SK-N-SH (cell line): ENCODE results near the gene TMEM88. TPM values are rescaled to one million over a fixed set of nuclear protein-coding genes. Genes with fewer than 3 reads are reported as not detected.

Experiments used
- CTCF ChIA-PET: fragments of 300-600, 350-600 bp; formaldehyde crosslinking; extraction: SDS; loops from one replicate; lab custom pipeline; 2021; lab: Yijun Ruan, JAX
- POLR2A ChIA-PET: fragments of 350-600 bp; sonication (Branson Sonifier 250); formaldehyde crosslinking; extraction: SDS; loops from one replicate; lab custom pipeline; 2020; ENCODE audit warnings: antibody characterized with exemption, inconsistent platforms; lab: Yijun Ruan, JAX
- DNase-seq: peaks from one replicate; pipeline ENCODE4 v3.0.0; 2012
- H2AFZ ChIP-seq: fragments of 200-600 bp; sonication (generic); 2 replicates; pipeline ENCODE4 v1.8.1; 2016; ENCODE audit warnings: antibody characterized with exemption, mild to moderate bottlenecking, low read depth
- H3F3A ChIP-seq: fragments of 200-600 bp; sonication (generic); replicated peaks from 2 replicates; pipeline ENCODE3; 2016; ENCODE audit warnings: antibody characterized with exemption, mild to moderate bottlenecking; ENCODE audit not compliant: insufficient read depth
- H3K27ac ChIP-seq, 2 experiments: fragments of 200-500 bp in 1 of 2; fragments of 200-600 bp in 1 of 2; sonication (Bioruptor generic) in 1 of 2; sonication (generic), shearing (Covaris generic) in 1 of 2; 2 replicates each; pipeline versions ENCODE4 v1.5.1 to v1.6.1; 2014 to 2016; ENCODE audit warnings: low read depth in 2 of 2, inconsistent platforms in 1 of 2, low read length in 1 of 2, mild to moderate bottlenecking in 1 of 2, mixed read lengths in 1 of 2
- H3K27me3 ChIP-seq: fragments of 200-600 bp; sonication (generic), shearing (Covaris generic); 2 replicates; pipeline ENCODE4 v1.6.1; 2016; ENCODE audit warnings: mixed run types; ENCODE audit not compliant: insufficient read depth
- H3K36me3 ChIP-seq, 2 experiments: fragments of 200-500 bp in 1 of 2; fragments of 200-600 bp in 1 of 2; sonication (Bioruptor generic) in 1 of 2; sonication (generic) in 1 of 2; replicated peaks in 1 of 2; 2 replicates each; pipeline versions ENCODE3 to v1.5.1; 2014 to 2016; ENCODE audit warnings: low read length in 1 of 2, mild to moderate bottlenecking in 1 of 2; ENCODE audit not compliant: insufficient read depth in 2 of 2, control insufficient read depth in 1 of 2
- H3K4me1 ChIP-seq, 2 experiments: fragments of 200-500 bp in 1 of 2; fragments of 200-600 bp in 1 of 2; sonication (Bioruptor generic) in 1 of 2; sonication (generic), shearing (Covaris generic) in 1 of 2; 2 replicates each; pipeline versions ENCODE4 v1.5.1 to v1.6.1; 2014 to 2016; ENCODE audit warnings: low read depth in 1 of 2, low read length in 1 of 2, mixed run types in 1 of 2; ENCODE audit not compliant: insufficient read depth in 2 of 2, control insufficient read depth in 1 of 2
- H3K4me2 ChIP-seq: fragments of 200-600 bp; sonication (generic), shearing (Covaris generic); 2 replicates; pipeline ENCODE4 v1.6.1; 2017; ENCODE audit warnings: mixed run types
- H3K4me3 ChIP-seq, 2 experiments: fragments of 200-500 bp in 1 of 2; fragments of 200-600 bp in 1 of 2; sonication (Bioruptor generic) in 1 of 2; sonication (generic), shearing (Covaris generic) in 1 of 2; 2 replicates each; pipeline versions ENCODE4 v1.5.1 to v1.8.1; 2014 to 2016; ENCODE audit warnings: low read depth in 2 of 2, inconsistent platforms in 1 of 2, low read length in 1 of 2, mild to moderate bottlenecking in 1 of 2, mixed read lengths in 1 of 2, moderate library complexity in 1 of 2
- H3K79me2 ChIP-seq: fragments of 200-600 bp; sonication (generic); 2 replicates; pipeline ENCODE4 v1.8.1; 2017; ENCODE audit warnings: mild to moderate bottlenecking; ENCODE audit not compliant: insufficient read depth
- H3K9ac ChIP-seq: fragments of 200-600 bp; sonication (generic); 2 replicates; pipeline ENCODE4 v1.6.1; 2017; ENCODE audit warnings: mixed run types
- H3K9me2 ChIP-seq: fragments of 200-600 bp; sonication (generic); 2 replicates; pipeline ENCODE4 v1.6.1; 2017; ENCODE audit warnings: mixed run types
- H3K9me3 ChIP-seq: fragments of 200-600 bp; sonication (generic); 2 replicates; pipeline ENCODE4 v1.6.1; 2017; ENCODE audit warnings: mixed run types, mild to moderate bottlenecking, moderate library complexity
- H4K20me1 ChIP-seq: fragments of 200-600 bp; sonication (generic); 2 replicates; pipeline ENCODE4 v1.6.1; 2017; ENCODE audit warnings: mild to moderate bottlenecking, mixed run types; ENCODE audit not compliant: insufficient read depth
- CHD2 ChIP-seq: fragments of 150-350 bp; IDR thresholded peaks from 2 replicates; pipeline ENCODE4 v1.6.1; 2018; ENCODE audit warnings: low read length; ENCODE audit not compliant: partially characterized antibody
- EP300 ChIP-seq, 2 experiments: IDR thresholded peaks; 2 replicates each; pipeline versions ENCODE4 v1.4.0 to v1.6.1; 2012; ENCODE audit warnings: borderline replicate concordance in 1 of 2, low read depth in 1 of 2, low read length in 1 of 2
- EZH2phosphoT487 ChIP-seq: fragments of 200-600 bp; sonication (generic); IDR thresholded peaks from 2 replicates; pipeline ENCODE4 v1.6.1; 2017; ENCODE audit warnings: low read depth, mixed run types, mild to moderate bottlenecking, antibody characterized with exemption, moderate library complexity, borderline replicate concordance
- FOXJ3 ChIP-seq: sonication (generic); formaldehyde crosslinking; IDR thresholded peaks from 2 replicates; pipeline ENCODE4 v1.5.1; 2020; ENCODE audit warnings: mild to moderate bottlenecking, missing genetic modification reagents
- GABPA ChIP-seq: IDR thresholded peaks from 2 replicates; pipeline ENCODE4 v1.4.0; 2012; ENCODE audit warnings: low read depth, mild to moderate bottlenecking
- GATA2 ChIP-seq: sonication (generic); formaldehyde crosslinking; IDR thresholded peaks from 2 replicates; pipeline ENCODE4 v1.5.0; 2020; ENCODE audit warnings: mild to moderate bottlenecking, missing genetic modification reagents
- MEF2A ChIP-seq: IDR thresholded peaks from 2 replicates; pipeline ENCODE4 v1.4.0; 2012; ENCODE audit warnings: low read depth, borderline replicate concordance
- MXI1 ChIP-seq: IDR thresholded peaks from 2 replicates; pipeline ENCODE4 v1.6.1; 2012; ENCODE audit warnings: mild to moderate bottlenecking, low read depth, low read length, improper control_type of control experiment
- NRF1 ChIP-seq: IDR thresholded peaks from 2 replicates; pipeline ENCODE4 v1.6.1; 2012; ENCODE audit warnings: low read depth, mild to moderate bottlenecking, low read length
- RFX5 ChIP-seq: IDR thresholded peaks from 2 replicates; pipeline ENCODE4 v1.6.1; 2012; ENCODE audit warnings: mild to moderate bottlenecking, improper control_type of control experiment, low read length
- SIN3A ChIP-seq: IDR thresholded peaks from 2 replicates; pipeline ENCODE4 v1.6.1; 2012; ENCODE audit warnings: low read depth, mild to moderate bottlenecking, low read length, moderate library complexity, borderline replicate concordance
- SMC3 ChIP-seq: IDR thresholded peaks from 2 replicates; pipeline ENCODE4 v1.6.1; 2012; ENCODE audit warnings: low read depth, low read length, improper control_type of control experiment
- TAF1 ChIP-seq: IDR thresholded peaks from 2 replicates; pipeline ENCODE4 v1.6.1; 2012; ENCODE audit warnings: low read depth, mild to moderate bottlenecking, low read length, moderate library complexity, borderline replicate concordance
- TEAD4 ChIP-seq: IDR thresholded peaks from 2 replicates; pipeline ENCODE4 v1.4.0; 2012; ENCODE audit warnings: mild to moderate bottlenecking, borderline replicate concordance; ENCODE audit not compliant: insufficient read depth
- WGBS: methylation state at CpG from one replicate; pipeline ENCODE4 v1.1.6; 2017; ENCODE audit warnings: low lambda C conversion rate; 5-methylcytosine and 5-hydroxymethylcytosine counted together
- polyA plus RNA-seq, 3 experiments: library from polyadenylated mRNA; depleted of rRNA; stranded (reverse); fragments of >200 nt; gene quantifications; 2 replicates each; pipeline ENCODE4 v1.2.3, GENCODE V29; 2012
- TF ChIP-seq, protein P1 (sequence below): fragments of 150-350 bp; IDR thresholded peaks from 2 replicates; pipeline ENCODE4 v1.6.1; 2016; ENCODE audit warnings: mild to moderate bottlenecking, low read depth, low read length
- TF ChIP-seq, protein P2 (sequence below): IDR thresholded peaks from 2 replicates; pipeline ENCODE4 v1.6.1; 2012; ENCODE audit warnings: mild to moderate bottlenecking, low read depth, low read length, moderate library complexity
- TF ChIP-seq, protein P3 (sequence below): IDR thresholded peaks from 2 replicates; pipeline ENCODE4 v1.4.0; 2012; ENCODE audit warnings: low read depth, borderline replicate concordance
- TF ChIP-seq, protein P4 (sequence below): IDR thresholded peaks from 2 replicates; pipeline ENCODE4 v1.4.0; 2012; ENCODE audit warnings: low read depth, borderline replicate concordance

Gene TMEM88
- polyA plus RNA-seq, 1 of the 3 experiments (the other 2 are of a cell fraction), result 1.2 TPM

DNA sequence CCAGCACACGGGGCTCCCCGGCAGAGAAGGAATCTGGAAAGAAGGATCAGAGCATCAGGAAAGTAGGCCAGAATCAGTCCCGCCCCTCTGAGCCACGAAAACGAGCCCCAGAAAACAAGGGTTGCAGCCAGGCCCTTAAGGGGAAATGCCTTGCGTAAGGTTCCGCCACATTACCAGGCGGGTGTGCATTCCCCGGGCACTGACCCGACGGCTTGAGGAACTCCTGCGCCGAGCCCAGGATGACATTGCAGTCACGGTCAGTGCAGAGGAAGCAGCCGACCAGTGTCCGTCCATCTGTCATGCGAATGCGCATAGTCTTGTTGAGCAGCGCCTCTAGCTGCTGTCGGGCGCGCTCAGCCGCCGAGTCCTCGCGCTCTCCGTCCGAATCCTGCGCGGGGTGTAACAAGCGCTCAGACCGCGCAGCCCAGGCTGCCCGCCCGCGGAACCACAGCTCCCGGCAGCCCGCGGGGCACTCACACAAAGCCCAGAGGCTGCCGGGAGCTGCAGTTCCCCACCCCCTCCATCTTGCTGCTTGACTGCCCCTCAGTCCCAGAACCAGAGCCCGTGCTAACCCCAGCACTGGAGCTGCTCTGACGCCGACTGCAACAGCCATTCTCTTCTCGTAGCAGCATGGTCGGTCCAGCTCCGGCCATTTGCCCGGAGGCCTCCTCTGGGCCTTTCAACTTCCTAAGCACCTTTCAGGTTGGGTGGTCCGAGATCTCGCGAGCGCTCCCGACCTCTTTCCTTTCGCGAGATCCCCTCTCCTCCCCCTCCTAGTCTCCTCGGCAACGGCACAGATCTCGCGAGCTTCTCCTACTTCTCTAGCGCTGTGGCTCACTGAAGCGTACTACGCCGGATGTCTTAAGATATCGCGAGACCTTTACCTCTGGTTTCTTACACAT lies 2.2 kb downstream of the TMEM88 start, which contains the start of gene NAA38 (continued):
- TF ChIP-seq, protein P1, sequence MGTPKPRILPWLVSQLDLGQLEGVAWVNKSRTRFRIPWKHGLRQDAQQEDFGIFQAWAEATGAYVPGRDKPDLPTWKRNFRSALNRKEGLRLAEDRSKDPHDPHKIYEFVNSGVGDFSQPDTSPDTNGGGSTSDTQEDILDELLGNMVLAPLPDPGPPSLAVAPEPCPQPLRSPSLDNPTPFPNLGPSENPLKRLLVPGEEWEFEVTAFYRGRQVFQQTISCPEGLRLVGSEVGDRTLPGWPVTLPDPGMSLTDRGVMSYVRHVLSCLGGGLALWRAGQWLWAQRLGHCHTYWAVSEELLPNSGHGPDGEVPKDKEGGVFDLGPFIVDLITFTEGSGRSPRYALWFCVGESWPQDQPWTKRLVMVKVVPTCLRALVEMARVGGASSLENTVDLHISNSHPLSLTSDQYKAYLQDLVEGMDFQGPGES, result no peak
- no peak for TF ChIP-seq MEF2A
- TF ChIP-seq, protein P2, sequence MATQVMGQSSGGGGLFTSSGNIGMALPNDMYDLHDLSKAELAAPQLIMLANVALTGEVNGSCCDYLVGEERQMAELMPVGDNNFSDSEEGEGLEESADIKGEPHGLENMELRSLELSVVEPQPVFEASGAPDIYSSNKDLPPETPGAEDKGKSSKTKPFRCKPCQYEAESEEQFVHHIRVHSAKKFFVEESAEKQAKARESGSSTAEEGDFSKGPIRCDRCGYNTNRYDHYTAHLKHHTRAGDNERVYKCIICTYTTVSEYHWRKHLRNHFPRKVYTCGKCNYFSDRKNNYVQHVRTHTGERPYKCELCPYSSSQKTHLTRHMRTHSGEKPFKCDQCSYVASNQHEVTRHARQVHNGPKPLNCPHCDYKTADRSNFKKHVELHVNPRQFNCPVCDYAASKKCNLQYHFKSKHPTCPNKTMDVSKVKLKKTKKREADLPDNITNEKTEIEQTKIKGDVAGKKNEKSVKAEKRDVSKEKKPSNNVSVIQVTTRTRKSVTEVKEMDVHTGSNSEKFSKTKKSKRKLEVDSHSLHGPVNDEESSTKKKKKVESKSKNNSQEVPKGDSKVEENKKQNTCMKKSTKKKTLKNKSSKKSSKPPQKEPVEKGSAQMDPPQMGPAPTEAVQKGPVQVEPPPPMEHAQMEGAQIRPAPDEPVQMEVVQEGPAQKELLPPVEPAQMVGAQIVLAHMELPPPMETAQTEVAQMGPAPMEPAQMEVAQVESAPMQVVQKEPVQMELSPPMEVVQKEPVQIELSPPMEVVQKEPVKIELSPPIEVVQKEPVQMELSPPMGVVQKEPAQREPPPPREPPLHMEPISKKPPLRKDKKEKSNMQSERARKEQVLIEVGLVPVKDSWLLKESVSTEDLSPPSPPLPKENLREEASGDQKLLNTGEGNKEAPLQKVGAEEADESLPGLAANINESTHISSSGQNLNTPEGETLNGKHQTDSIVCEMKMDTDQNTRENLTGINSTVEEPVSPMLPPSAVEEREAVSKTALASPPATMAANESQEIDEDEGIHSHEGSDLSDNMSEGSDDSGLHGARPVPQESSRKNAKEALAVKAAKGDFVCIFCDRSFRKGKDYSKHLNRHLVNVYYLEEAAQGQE, result no peak
- TF ChIP-seq SIN3A, result peak; percentile 92
- no peak for TF ChIP-seq TEAD4
- TF ChIP-seq EP300 (IDR thresholded peaks at IDR 0.05; ENCODE audit: borderline replicate concordance in 1 of 2, low read depth in 1 of 2, low read length in 1 of 2), result 0 out of 4 replicates have a peak, but pooled peaks of 1 of the 2 experiments have one; percentile 6
- no peak for TF ChIP-seq EZH2phosphoT487

DNA sequence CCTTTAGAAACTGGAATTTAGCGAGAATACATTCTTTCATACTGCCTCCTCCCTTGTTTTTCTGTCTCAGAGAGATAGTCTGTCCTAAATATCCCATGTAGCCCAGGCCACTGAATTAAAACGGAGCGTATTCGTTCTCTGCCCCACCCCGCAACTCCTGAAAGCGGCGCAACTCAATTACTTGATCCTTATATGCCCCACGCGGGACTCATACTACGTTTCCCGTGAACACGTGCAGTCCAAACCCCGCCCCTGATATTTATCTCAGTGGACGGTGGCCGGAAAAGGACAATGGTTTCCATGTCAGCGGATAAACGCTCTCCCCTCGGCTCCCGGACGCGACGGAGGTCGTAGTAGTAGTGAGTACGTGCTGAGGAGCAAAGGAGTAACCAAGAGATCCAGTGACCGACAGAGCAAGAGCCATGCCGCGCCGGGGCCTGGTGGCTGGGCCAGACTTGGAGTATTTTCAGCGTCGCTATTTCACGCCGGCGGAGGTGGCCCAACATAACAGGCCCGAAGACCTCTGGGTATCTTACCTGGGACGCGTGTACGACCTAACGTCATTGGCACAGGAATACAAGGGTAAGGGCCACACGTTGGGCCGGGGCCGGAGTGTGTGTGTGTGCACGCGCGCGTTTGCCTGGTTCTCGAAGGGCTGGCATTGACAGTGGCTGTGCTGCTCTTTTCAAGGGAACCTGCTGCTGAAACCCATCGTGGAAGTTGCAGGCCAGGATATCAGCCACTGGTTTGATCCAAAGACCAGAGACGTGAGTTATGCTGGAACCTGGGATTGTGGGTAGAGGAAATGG lies 3.1 kb downstream of the TMEM88 start, which contains the start of gene CYB5D1:
TSS of gene CYB5D1 (plus strand) at position 291 of the 809 bp plus-strand sequence. CDS start at position 423, 132 bp downstream.
- DNase-seq, result peak; percentile 80
- H3K27ac ChIP-seq, result peak within 1 kb of the TSS; percentile 93 to 100
- no peaks in the 10 kb centered on the region; the same call in 1 of the 2 replicates for H4K20me1 ChIP-seq
- peaks cover 17% of the 10 kb centered on the region; the same call in 1 of the 2 replicates for H3K79me2 ChIP-seq
- H2AFZ ChIP-seq, result peak within 1 kb of the TSS; percentile 73
- H3K9ac ChIP-seq, result peak within 1 kb of the TSS; percentile 79
- H3K27me3 ChIP-seq, result no peaks in the 10 kb centered on the region
- H3K9me2 ChIP-seq, result no peaks in the 10 kb centered on the region
- no peaks in the 10 kb centered on the region for H3K9me3 ChIP-seq
- H3K36me3 ChIP-seq, result peaks cover 3 to 41% of the 10 kb centered on the region in 2 experiments
- WGBS, result under 1% methylated on average over 36 of the region's 48 CpGs
- H3K4me2 ChIP-seq, result peak within 1 kb of the TSS; percentile 91
- POLR2A ChIA-PET, result interaction anchor here (0.6 to 1.9 kb wide), 13 partner anchors 13 to 171 kb away, joined by 3 to 17 read pairs (median 4); partner anchors contain the start of genes KDM6B, RNF227 and TP53
- CTCF ChIA-PET, result interaction anchor here (0.6 to 9.9 kb wide), 19 partner anchors 12 to 202 kb away, joined by 3 to 143 read pairs (median 5); partner anchors contain the start of genes KDM6B, TP53 and WRAP53
- peaks cover 16% of the 10 kb centered on the region for H3F3A ChIP-seq
- H3K4me3 ChIP-seq, result peak within 1 kb of the TSS; percentile 72 to 77
- peaks cover 23 to 34% of the 10 kb centered on the region in 2 experiments; a peak in 3 of 4 replicates for H3K4me1 ChIP-seq
- peak; percentile 64 for TF ChIP-seq CHD2
- peak; percentile 15; the same call in 1 of the 2 replicates for TF ChIP-seq GABPA
- TF ChIP-seq NRF1, result no peak
- TF ChIP-seq RFX5, result no peak
- TF ChIP-seq GATA2 (CRISPR knock-in tag), result peak; percentile 99
- TF ChIP-seq, protein P3, sequence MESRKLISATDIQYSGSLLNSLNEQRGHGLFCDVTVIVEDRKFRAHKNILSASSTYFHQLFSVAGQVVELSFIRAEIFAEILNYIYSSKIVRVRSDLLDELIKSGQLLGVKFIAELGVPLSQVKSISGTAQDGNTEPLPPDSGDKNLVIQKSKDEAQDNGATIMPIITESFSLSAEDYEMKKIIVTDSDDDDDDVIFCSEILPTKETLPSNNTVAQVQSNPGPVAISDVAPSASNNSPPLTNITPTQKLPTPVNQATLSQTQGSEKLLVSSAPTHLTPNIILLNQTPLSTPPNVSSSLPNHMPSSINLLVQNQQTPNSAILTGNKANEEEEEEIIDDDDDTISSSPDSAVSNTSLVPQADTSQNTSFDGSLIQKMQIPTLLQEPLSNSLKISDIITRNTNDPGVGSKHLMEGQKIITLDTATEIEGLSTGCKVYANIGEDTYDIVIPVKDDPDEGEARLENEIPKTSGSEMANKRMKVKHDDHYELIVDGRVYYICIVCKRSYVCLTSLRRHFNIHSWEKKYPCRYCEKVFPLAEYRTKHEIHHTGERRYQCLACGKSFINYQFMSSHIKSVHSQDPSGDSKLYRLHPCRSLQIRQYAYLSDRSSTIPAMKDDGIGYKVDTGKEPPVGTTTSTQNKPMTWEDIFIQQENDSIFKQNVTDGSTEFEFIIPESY, result peak; percentile 26
- no peak for TF ChIP-seq TAF1
- peak; percentile 90 for TF ChIP-seq MXI1
- TF ChIP-seq, protein P4, sequence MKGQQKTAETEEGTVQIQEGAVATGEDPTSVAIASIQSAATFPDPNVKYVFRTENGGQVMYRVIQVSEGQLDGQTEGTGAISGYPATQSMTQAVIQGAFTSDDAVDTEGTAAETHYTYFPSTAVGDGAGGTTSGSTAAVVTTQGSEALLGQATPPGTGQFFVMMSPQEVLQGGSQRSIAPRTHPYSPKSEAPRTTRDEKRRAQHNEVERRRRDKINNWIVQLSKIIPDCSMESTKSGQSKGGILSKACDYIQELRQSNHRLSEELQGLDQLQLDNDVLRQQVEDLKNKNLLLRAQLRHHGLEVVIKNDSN, result peak; percentile 74; the same call in 1 of the 2 replicates
- TF ChIP-seq FOXJ3, result no peak
- TF ChIP-seq SMC3, result no peak
- TF ChIP-seq SIN3A, result peak; percentile 63; the same call in 1 of the 2 replicates
- TF ChIP-seq TEAD4, result no peak
